AG08395 (cell line): ENCODE data around the gene CFAP54.
A peak's percentile ranks its signal among the peaks of the same experiment; 100 is the strongest.

Experiments
- DNase-seq: peaks from one replicate; pipeline ENCODE4 v3.0.0; 2012; ENCODE audit warnings: mixed read lengths, low spot score

Gene CFAP54

DNA sequence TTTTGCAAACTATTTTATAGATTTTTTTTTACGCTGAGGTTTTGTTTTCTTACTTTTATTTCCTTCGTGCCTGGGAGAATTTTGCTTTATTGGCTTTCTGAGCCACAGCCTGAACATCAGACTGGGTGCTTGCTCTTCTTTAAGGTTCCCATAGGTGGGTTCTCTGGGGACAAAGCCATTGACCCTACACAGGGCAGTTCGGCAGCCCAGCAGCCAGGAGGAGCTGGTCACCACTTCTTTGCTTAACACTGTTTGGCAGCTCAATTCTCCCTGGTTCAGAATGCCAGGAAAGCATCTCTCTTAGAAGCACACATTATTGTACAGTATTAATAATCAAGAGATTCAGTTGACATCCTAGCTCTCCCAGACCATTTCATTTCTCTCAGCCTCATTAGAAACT is 276.9 kb downstream of the CFAP54 start:
- peak; percentile 8 for DNase-seq

DNA sequence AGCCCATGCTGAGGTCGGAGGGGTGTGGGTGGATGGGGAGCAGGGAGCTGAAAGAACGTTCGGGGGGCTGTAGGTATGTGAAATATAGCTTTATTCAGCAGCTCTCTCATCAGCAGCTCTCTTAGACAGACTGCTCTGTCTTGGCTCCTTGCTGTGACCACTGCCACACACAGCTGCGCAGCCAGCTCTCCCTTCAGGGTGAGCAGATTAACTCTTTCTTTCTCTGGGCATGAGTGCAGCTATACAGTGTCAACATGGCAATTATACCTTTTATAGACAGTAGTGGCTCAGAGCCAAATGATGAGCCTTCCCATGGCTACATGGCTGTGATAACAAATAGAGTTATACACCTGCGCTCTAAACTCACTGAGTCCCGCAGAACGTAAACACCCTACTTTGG is 280.0 kb downstream of the CFAP54 start:
- DNase-seq = no peak

DNA sequence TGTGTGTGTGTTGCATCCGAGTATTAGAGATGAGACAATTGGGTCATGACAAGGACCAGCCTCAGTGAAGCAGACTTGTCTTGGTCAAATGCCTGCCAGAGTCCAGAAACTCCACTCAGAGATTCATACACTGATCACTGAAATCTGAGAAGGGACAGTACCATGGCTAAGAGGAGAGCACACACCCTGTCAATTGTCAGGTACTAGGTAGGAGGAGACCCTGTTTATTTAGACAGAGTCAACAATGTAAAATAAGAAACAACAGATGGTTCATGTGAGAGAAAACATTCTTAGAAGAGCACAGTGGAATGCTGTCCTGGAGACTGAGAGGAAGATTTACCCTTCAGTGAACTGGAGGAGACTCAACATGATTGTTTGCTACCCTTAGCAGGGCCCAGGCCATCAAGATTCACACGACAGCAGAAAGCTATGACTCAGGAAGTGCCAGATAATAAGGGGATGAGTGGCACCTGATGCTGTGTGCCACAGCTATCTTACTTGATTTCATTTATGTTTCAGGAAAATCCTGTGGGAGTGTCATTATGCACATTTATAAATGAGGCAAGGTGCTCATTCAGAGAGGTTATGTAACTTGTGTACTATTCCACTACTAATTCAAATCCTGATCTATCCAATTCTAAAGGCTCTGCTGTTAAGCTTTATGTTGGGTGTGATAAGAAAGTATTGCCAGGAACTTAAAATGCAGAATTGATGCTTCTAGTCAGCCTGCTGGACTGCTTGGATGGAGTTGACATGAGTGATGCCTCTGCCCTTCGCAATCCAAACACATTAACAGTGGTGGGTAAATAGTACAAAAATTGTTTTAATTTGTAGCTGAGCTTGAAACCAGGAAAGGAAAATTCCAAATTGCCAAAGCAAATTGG is 281.1 kb downstream of the CFAP54 start:
- DNase-seq = no peak

DNA sequence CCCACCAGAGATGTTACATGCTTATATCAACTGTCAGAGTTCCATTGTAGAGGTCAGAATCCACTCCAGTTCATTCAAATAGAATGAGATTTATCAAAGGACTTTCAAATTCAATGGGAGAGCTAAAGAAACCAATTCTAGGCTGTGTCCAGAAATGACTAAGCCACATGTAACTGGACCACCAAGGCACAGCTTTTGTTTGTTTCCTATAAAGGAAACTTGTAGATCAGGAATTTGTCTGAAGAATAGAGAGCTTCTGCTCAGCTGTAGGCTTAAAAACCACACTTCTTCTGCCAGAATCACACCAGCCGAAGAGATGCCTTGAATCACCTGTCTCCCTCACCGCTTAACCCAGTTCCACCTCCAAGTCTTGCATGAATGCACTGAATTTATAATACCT is 283.7 kb downstream of the CFAP54 start:
- no peak for DNase-seq

DNA sequence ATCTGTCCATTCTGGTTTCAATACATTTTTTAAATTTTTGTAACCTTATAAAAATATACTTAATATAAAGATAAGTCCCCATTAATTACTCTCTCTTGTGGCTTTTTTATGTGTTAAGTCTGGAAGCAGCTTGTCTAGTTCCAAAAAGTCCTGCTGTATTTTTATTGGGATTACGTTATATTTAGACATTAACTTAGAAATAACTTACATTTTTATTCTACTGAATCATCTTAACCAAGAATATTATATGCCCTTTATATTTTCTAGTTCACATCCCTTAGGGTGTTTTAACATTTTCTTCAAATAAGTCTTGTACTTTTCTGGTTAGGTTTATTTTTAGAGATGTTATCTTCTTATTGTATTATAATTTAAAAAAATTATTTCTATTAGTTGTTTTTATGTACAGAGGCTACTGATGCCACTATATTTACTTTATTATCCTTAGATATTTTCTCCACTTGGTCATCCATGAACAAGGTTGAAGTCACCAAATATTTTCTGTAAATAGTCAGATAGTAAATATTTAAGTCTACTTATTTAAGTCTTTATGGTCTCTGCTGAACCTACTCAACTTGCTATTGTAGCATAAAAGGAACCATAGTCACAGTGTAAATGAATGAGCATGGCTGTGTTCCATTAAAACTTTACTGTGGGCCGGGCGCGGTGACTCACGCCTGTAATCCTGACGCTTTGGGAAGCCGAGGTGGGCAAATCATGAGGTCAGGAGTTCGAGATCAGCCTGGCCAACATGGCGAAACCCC is 285.3 kb downstream of the CFAP54 start:
- no peak for DNase-seq

GRCh38 chr12:96776908-96777307 is 287.5 kb downstream of the CFAP54 start:
- no peak for DNase-seq

GRCh38 chr12:96780330-96780729 is 291.0 kb downstream of the CFAP54 start:
- DNase-seq = no peak

GRCh38 chr12:96786791-96787190 is 297.4 kb downstream of the CFAP54 start:
- DNase-seq = no peak

- no peak for DNase-seq
Measured at GRCh38 chr12:96803969-96804368, 314.6 kb downstream of the CFAP54 start.

GRCh38 chr12:96806272-96806671 is 316.9 kb downstream of the CFAP54 start:
- no peak for DNase-seq

DNA sequence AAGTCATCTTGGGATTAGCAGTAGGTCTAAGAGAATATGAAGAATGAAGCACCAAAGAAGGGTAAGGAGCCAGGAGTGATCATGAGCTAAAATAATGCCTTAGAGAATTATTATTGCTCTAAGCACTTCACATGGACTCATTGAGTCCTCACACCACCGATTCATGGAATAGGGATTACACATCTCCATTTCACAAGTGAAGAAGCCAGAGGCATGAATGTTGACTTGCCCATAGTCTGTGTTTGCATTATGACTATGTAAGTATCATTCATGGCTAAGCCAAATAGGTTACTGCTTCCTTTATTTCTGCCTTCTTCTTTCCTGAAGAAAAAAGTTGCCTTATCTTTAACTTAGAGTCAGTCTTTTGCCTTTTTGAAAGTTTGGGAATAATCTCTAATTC is 318.4 kb downstream of the CFAP54 start:
- no peak for DNase-seq

- no peak for DNase-seq
Measured at GRCh38 chr12:96808587-96808986, 319.2 kb downstream of the CFAP54 start.

GRCh38 chr12:96809522-96809921 is 320.1 kb downstream of the CFAP54 start:
- DNase-seq = no peak

GRCh38 chr12:96810057-96810456 is 320.7 kb downstream of the CFAP54 start:
- no peak for DNase-seq

DNA sequence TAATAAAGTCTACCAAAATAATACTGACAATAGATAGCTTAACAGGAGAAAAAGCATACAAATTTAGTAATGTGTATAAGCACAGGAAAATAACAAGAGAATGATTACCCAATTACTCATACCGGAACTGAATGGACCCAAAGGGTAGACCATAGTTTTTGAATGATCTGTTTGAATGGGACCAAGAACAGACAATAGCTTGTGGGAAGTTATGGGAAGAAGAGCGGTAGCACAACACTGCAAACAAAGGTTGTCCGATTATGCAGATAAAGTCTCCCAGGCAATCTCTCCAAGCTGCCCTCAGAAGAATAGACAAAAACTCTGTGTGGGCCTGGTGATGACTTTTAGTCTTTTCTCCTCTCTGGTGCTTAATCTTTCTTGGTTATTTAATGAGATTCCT is 321.1 kb downstream of the CFAP54 start:
- DNase-seq = no peak

DNA sequence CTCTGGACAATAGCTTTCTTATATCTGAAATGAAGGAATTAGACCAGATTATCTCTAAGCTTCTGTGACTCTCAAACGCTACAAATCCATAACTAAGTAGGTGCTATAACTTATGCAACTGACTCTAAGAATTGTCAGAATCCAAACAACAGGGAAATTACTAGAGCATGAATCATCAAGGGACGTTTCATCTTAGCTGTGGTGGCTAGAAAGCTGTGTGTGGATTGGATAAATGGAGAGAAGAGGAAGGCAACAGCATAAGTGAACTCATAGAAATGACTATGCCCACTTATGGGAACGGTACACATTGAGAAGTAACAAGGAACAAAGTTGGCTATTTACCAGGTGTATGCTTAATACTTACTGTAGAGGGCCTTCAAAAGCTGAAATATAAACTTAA is 321.7 kb downstream of the CFAP54 start:
- DNase-seq = peak; percentile 36

DNA sequence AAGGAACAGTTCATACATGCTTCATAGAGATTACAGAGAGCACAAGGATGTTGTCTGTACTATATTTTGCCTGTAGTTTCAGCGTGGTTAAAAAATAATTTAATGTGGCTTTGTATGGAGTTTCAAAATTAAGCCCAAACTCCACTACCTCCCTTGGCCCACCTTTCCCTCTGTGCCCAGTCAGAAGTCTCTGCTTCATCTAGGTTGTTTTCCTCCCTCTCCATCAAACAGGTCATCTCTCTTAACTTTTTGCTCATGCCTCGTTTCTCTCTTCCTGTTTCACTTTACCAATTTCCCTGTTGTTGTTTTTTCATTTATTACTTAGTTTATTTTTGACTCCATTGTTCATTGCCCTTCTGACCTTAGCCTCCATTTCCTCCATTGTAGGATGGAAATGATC is 322.8 kb downstream of the CFAP54 start:
- DNase-seq = no peak

DNA sequence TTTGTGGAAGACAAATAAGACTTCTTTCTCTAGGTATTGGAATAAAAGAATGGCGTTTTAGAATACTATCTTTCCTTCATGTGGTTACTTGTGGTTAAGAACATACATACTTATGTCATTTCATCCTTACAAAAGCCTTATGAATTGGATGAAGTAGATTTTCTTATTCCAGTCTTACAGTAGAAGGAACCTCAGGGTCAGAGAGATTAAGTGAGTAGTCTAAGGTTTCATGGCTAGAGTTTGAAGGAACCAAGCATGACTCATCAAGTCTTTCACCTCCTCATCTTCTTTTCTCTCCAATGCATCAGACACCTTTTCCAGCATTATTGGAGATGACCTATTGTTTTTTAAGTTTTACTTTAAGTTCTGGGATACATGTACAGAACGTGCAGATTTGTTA is 324.8 kb downstream of the CFAP54 start:
- DNase-seq = no peak

GRCh38 chr12:96821592-96821991 is 332.2 kb downstream of the CFAP54 start:
- no peak for DNase-seq

- DNase-seq = no peak
Measured at GRCh38 chr12:96822641-96823040, 333.3 kb downstream of the CFAP54 start.

DNA sequence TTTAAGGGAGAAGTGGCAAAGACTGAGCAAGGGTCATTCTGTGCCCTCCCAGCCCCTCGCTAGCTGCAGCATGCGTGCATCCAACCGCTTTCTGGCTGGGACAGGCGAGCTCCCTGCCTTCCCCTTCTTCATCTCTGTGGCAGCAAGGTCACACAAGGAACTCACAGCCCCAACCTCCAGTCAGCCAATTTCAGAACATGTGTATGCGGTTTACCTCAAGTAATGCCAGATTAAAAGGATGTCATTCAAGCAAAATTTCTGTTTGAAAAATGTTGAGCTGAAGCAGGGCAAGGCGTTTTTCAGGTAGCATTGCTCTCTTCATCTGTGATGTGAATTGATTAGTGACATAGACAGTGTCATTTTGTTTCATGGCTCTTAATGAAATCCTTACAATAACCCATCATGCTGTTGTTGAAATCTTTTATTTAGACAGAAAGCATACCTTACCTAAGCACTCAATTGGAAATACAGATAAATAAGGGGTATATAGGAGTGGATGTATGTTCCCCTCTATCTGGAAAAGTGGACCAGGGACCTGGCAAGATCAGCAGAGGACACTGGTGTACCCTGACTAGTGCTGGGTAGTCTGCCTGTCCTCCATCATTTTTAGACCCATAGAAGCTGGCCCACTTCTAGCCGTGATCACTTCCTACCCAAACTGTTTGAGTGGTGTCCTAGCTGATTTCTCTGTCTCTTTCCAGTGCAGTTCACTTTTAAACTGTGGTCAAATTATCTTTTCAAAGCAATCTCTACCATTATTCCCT is 334.9 kb downstream of the CFAP54 start:
- no peak for DNase-seq

DNA sequence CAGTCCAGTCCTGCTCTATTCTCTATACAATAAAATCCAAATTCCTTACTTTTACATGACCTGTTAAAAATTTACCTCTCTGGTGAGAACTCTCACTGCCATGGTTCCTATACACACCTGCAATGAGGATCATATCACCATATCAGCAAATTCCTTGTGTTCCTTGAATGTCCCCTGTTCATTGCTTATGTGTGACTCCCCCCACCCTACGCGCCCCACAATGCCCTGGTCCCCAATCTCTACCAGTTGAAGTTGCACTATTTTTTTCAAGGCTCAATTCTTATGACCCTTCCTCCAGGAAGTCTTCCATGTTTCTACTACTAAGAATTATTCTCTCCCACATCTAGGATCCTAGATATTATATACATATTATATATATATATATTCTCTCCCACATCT is 335.5 kb downstream of the CFAP54 start:
- no peak for DNase-seq
